Measurements from ENCODE around the gene ASTN2.
A peak's percentile ranks its signal among the peaks of the same experiment; 100 is the strongest.

ASTN2 gene

GRCh38 chr9:116502746-116503145, 912.1 kb downstream of the ASTN2 start:
- DNase-seq (ENCODE audit: low read depth) = no peak

- no peak for DNase-seq (ENCODE audit: low read depth)
Measured at GRCh38 chr9:116501871-116502270, 913.0 kb downstream of the ASTN2 start.

GRCh38 chr9:116499986-116500871, 914.6 kb downstream of the ASTN2 start:
- DNase-seq (ENCODE audit: low read depth) = no peak

- no peak for DNase-seq (ENCODE audit: low read depth)
Measured at GRCh38 chr9:116499434-116499833, 915.4 kb downstream of the ASTN2 start.

- DNase-seq (ENCODE audit: low read depth) = no peak
Measured at GRCh38 chr9:116497095-116497890, 917.6 kb downstream of the ASTN2 start.

- no peak for DNase-seq (ENCODE audit: low read depth)
Measured at GRCh38 chr9:116496167-116496566, 918.7 kb downstream of the ASTN2 start.

- DNase-seq (ENCODE audit: low read depth) = no peak
Measured at GRCh38 chr9:116495725-116496124, 919.1 kb downstream of the ASTN2 start.

- peak; percentile 7 for DNase-seq (ENCODE audit: low read depth)
Measured at GRCh38 chr9:116494815-116495634, 919.8 kb downstream of the ASTN2 start.

GRCh38 chr9:116493183-116493860, 921.5 kb downstream of the ASTN2 start:
- no peak for DNase-seq (ENCODE audit: low read depth)

- DNase-seq (ENCODE audit: low read depth) = no peak
Measured at GRCh38 chr9:116491659-116492058, 923.2 kb downstream of the ASTN2 start.

GRCh38 chr9:116491219-116491618, 923.6 kb downstream of the ASTN2 start:
- no peak for DNase-seq (ENCODE audit: low read depth)

GRCh38 chr9:116490321-116490720, 924.5 kb downstream of the ASTN2 start:
- DNase-seq (ENCODE audit: low read depth) = no peak

GRCh38 chr9:116488373-116488772, 926.5 kb downstream of the ASTN2 start:
- DNase-seq (ENCODE audit: low read depth) = no peak

- no peak for DNase-seq (ENCODE audit: low read depth)
Measured at GRCh38 chr9:116484492-116485061, 930.3 kb downstream of the ASTN2 start.

- DNase-seq (ENCODE audit: low read depth) = no peak
Measured at GRCh38 chr9:116483622-116484491, 931.0 kb downstream of the ASTN2 start.

- DNase-seq (ENCODE audit: low read depth) = no peak
Measured at GRCh38 chr9:116482740-116483139, 932.1 kb downstream of the ASTN2 start.

GRCh38 chr9:116480700-116481099, 934.2 kb downstream of the ASTN2 start:
- DNase-seq (ENCODE audit: low read depth) = no peak

- DNase-seq (ENCODE audit: low read depth) = no peak
Measured at GRCh38 chr9:116479967-116480366, 934.9 kb downstream of the ASTN2 start.

- no peak for DNase-seq (ENCODE audit: low read depth)
Measured at GRCh38 chr9:116479056-116479544, 935.8 kb downstream of the ASTN2 start.

- DNase-seq (ENCODE audit: low read depth) = no peak
Measured at GRCh38 chr9:116477584-116478141, 937.2 kb downstream of the ASTN2 start.
